ENCODE results near the gene RELA.
"Not testable (repeated sequence)": the region's sequence is repeated elsewhere in the genome, so short reads cannot be mapped to it uniquely, and the experiment has no call there.

Gene RELA

DNA sequence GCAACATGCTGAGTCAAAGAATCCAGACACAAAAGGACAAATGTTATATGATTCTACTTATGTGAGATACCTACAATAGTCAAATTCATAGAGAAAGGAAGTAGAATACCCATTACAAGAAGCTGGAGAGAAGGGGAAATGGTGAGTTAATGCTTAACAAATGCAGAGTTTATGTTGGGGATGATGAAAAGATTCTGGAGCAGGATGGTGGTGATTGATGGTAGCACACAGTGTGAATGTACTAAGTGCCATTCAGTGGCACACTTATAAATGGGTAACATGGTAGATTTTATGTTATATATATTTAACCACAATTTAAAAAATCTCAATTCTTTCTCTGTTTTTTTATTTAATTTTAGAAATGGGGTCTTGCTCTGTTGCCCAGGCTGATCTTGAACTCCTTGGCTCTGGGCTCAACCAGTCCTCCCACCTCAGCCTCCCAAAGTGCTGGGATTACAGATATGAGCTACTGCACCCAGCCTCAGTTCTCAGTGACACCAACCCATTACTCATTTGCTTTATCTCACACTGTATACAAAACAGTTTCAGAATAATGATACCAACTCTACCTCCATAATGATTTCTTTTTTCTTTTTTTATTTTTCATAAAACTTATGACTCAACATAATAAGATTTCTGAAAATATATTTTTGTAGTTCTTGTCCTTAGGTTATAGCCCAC lies 9.6 kb upstream of the RELA start:
- no peak for DNase-seq (ENCODE audit: low read depth in 1 of 2, low spot score in 1 of 2)

DNA sequence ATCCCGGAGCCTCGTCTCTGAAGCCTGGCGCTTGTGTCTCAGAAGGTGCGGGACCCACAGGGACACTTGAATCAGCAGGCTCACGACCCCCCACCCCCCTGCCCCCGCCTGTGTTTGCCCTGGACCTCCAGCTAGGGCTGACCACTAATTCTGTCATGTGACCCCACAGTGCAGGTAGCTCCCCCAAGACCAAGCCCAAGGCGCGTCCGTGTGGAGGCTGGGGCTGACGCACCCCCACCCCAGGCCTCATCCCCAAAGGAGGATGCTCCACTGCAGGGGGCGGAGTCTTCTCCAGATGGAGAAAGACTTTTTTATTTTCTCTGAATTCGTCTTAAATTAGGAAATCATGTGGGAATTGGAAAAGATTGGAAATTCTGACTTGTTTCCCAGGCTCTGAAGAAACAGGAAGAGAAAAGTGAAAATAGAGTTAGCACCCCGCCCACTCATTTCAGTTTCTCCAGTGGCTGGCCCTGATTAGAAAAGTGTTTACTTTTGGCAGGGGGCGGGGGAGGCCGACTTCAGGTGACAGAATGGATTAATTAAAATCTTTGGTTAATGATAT lies 1.0 kb upstream of the RELA start:
- no peak for DNase-seq (ENCODE audit: low read depth in 1 of 2, low spot score in 1 of 2)

DNA sequence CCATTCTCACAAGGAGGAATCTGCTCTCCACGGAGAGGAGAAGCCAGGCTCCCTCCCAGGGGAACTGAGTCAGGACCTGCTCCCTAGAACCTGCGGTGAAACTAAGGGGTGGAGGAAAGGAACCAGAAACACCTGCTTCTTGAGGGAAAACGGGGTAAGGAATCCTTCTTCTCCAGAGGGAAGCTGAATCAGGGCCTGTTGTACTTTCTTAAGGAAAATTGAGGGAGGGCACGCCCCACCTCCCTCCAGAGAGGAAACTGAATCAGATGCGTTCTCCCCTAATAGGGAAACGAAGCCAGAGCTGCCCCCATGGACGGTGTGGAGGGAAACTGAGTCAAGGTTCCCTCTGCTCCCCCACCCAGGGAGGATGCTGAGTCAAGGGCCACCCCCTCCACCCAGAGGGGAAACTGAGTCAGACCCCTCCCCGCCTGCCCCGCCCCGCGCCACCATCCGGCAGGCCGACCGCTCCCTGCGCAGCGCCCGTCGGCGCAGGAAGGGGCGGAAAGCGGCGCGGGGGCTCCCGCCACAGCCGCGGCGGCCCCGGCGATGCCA lies 393 bp downstream of the RELA start:
- DNase-seq (ENCODE audit: low read depth in 1 of 2, low spot score in 1 of 2): peak in 1 of 2 donors; percentile 39

DNA sequence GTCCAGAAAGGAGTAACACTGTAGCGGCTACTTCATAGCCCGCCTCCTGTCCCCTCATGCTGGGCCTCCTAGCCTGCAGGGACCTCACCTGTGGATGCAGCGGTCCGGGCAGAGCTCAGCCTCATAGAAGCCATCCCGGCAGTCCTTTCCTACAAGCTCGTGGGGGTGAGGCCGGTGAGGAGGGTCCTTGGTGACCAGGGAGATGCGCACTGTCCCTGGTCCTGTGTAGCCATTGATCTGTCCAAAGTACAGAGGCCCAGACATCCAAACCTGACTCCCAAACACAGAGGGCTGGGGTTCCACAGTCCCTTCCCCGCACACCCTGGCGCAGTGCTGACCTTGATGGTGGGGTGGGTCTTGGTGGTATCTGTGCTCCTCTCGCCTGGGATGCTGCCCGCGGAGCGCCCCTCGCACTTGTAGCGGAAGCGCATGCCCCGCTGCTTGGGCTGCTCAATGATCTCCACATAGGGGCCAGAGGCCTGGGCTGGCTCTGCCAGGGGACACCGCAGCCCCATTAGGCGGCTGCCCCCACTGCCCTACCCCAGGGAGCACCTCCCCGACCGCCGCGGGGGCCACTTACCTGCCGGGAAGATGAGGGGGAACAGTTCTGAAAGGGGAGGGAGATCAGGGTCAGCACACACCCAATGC lies 993 bp downstream of the RELA start:
- no peak for DNase-seq (ENCODE audit: low read depth in 1 of 2, low spot score in 1 of 2)

DNA sequence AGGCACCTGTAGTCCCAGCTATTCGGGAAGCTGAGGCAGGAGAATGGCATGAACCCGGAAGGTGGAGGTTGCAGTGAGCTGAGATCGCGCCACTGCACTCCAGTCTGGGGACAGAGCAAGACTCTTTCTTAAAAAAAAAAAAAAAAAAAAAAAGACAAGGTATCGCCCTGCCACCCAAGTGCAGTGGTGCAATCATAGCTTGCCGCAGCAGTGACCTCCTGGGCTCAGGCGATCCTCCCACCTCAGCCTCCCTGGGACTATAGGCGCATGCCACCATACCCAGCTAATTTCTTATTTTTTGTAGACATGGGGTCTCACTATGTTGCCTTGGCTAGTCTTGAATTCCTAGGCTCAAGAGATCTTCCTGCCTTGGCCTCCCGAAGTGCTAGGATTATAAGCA lies 1.8 kb downstream of the RELA start:
- DNase-seq (ENCODE audit: low read depth in 1 of 2, low spot score in 1 of 2): not testable (repeated sequence)

- no peak for DNase-seq (ENCODE audit: low read depth in 1 of 2, low spot score in 1 of 2)
Measured at GRCh38 chr11:65660038-65660437, 2.7 kb downstream of the RELA start.

GRCh38 chr11:65658174-65659021 lies 4.3 kb downstream of the RELA start:
- no peak for DNase-seq (ENCODE audit: low read depth in 1 of 2, low spot score in 1 of 2)

GRCh38 chr11:65657426-65657825 lies 5.3 kb downstream of the RELA start:
- no peak for DNase-seq (ENCODE audit: low read depth in 1 of 2, low spot score in 1 of 2)

GRCh38 chr11:65655570-65656332 lies 7.0 kb downstream of the RELA start:
- no peak for DNase-seq (ENCODE audit: low read depth in 1 of 2, low spot score in 1 of 2)

- DNase-seq (ENCODE audit: low read depth in 1 of 2, low spot score in 1 of 2): no peak
Measured at GRCh38 chr11:65654375-65655349, 8.1 kb downstream of the RELA start.

DNA sequence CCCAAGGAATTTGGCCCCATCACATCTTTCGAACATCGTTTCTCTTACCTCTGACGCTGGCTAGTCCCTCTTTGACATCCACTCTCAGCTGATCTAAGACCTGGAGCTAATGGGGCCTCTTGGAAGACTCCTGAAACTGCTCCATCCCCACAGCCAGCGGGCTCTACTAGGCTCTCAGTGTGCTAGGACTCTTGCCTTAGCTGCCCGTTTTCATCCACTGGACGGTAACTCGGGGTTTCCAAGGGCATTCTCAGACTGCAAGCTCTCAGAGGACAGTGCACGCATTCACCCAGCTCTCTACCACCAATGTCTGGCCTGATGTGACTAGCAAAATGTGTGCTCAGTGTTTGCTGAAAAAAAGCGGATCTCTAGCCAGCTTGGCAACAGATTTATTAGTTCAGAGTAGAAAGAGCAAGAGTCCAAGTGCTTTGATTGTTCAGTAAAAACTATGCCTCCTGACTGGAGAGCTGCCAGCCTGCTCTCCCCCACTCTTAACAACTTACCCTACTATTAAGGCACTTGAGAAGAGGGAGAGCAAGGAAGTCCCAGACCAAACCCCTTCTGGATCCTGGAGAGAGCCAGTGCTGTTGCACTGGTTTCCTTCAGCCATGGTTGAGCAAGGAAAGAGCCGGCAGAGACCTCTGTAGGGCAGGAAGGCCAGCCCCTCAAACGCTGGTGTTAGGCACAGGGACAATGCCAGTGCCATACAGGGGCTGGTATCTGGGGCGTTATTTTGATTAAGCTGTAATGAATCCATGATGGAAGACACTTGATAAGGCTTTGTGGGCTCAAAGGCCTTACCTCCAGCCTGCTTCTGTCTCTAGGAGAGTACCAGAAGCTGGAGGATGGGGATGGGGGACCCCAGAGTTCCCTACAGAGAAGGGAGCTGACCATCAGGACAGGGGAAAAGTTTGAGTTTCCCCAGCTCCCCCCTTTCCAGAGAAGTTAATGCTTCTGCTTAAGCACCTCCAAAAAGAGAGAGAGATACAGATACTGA lies 9.2 kb downstream of the RELA start:
- DNase-seq (ENCODE audit: low read depth in 1 of 2, low spot score in 1 of 2): no peak

DNA sequence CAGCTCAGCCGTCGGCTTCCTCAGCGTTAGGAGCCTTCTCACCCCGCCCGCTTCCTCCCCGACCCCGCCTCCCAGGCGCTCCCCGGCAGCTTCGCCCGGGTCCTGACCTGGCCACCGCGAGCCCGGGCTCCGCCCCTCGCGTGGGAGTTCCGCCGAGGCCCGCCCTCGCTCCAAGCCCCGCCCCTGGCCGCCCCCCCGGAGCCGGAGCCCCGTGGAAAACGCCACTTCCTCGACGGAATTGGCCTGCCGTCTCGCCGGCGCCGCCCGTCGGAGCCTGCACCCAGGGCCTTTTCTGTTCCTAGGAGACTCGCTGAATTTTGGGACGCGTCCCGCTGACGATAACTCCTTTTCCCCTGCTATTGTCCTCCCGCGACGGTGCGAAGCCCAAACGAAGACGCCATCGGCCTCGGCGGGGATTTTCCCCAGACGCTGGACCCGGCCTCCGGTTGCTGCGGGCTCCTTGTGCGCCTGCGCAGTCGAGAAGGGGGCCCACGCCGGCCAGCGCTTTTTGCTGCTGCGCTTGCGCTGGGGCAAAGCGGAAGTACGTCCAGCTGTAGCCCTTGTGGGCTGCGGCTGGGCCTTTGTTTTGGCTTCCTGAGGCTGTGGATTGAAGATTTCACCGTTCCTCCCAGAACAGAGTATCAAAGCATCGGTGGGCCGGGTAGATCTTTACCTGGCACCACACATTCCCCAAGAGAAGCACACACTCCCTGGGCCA lies 10.0 kb downstream of the RELA start:
- peak; percentile 96 to 97 for DNase-seq (ENCODE audit: low read depth in 1 of 2, low spot score in 1 of 2)

DNA sequence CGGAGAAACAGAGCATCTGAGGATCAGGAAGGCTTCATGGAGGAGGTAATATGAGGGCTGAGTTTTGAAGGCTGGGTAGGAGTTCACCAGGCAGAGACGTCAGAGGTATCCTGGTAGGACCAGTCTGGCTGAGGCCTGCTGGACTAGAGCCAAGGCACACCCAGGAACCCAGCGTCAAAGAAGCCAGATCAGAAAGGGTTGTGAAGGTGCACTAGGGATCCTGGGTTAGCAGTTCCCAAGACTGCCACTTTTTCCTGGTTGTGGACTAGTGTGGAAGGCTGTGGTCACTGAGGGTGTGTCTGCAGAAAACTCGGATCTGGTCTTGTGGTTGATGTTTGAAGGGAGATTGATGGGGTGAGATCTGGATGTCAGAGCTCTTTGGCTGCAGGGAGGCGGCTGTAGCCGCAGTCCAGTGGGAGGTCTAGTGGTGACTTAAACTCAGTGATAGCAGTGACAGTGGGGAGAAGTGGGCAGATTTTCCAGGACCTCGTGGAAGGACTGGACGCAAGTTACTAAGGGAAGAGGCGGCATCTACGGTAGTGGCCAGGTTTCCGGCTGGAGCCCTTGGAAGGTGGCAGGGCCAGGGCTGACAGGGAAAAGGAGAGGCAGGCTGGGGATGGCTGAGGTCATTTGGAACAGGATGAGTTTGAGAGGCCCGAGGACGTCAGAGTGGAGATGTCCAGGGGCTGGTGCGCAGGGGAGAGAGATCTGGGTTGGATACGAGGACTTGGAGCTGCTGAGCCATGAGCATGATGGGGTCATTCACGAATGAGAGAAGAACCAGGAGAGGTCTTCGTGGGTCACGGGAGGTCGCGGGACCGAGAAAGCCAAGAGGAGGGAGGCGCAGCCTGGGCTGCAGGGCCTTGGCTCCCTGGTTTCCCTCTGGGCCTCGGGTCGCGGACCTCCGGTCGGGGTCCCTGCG lies 10.9 kb downstream of the RELA start:
- no peak for DNase-seq (ENCODE audit: low read depth in 1 of 2, low spot score in 1 of 2)

DNA sequence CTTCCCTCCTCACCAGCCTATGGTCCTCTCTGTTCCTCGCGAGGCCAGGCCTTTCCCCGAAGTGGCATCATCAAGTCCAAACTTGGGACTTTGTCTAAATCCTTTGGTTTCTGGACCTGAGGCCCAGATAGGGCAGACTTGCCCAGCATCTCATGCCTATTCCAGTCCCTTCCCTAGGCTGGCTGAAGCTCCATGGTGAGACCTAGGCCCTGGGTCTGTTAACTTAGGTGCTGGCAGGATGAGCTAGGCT lies 11.5 kb downstream of the RELA start:
- DNase-seq (ENCODE audit: low read depth in 1 of 2, low spot score in 1 of 2): no peak

DNA sequence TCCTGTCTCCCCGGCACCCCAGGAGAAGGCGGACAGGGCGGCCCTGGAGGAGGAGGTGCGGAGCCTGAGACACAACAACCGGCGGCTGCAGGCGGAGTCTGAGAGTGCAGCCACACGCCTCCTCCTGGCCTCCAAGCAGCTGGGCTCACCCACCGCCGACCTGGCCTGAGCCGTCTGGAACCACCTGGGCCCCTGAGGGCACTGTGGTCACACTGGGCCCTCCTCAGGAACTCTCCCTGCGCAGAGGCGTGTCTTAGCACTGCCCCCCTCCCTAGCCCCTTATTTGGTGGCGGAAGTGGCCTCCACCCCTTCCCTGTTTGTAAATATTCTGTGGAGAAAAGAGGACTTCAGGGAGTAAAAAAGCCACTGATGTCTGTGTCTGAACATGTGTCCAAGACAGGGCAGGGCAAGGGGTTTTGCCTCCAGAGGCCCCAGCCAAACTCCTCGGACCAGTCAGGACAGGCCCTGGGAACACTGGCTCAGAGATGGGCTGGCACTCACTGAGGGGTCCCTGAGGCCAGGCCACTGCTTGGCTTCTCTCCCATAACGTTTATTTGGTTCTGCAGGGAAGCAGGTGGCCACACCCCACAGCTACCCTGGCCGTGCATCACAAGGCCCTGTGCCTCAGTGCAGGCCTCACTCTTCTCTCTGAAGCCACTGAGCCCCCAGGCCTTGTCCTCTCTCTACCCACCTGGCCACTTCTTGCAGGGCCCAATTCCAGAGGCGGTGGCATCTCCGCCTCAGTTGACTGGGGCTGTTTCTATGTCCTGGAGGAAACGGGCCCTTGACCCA lies 12.0 kb downstream of the RELA start:
- no peak for DNase-seq (ENCODE audit: low read depth in 1 of 2, low spot score in 1 of 2)

All from stimulated activated CD4-positive, alpha-beta T cell treated with anti-CD3 and anti-CD28 coated beads, Interleukin-15, amount 100 ng/mL, for 1 hour (primary cell).